Measurements from ENCODE around the gene TACC3.
A peak's percentile ranks its signal among the peaks of the same experiment; 100 is the strongest.

Gene TACC3

DNA sequence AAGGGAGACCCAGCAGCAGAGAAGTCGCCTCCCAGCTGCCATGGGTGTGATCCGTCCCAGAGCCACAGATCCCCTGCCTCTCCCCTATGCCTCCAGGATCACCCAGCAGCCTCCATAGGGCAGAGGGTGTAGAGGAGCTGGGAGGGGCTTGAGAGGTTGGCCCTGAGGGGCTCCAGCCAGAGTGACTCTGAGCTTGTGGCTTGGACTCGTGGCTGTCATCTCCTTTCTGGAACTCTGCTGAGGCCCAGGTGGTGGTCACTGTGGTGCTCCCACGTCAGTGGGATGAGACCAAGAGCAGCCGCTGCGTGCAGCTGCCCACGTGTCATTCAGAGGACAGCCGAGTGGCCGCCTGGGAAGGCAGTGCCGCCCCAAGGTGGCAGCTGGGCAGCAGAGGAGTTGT is 4.2 kb downstream of the TACC3 start:
- DNase-seq, result no peak

DNA sequence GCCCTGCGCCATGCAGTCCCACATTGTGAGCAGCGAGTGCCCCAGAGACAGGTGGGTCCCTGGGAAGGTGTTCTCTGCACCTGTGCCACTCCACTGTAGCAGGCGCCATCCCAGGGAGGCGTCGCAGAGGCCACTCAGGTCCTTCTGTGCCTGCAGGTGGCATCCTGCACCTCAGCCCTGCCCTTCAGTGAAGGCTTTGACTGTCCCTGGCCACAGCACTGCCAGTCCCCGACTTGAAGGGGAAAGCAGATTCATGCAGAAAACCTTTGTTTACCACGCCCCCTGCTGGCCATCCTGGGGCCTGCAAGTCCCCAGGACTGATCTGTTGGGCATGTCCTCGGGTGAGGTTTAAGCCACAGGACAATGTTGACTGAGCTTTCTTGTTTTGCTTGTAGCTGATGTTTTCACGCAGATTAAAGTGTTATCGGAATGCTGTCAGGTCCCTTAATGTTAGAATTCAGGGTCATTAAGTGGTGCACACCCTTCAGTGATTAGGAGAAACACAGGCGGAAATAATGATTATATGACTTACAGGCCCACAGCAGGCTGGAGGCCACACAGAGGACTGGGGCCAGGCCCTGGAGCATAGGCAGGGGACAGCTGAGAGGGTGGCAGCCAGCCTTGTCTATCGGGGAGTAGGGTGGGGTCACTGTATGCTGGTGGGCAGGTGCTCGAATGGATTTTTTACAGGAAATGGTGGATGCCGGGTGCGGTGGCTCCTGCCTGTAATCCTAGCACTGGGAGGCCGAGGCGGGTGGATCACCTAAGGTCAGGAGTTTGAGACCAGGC is 5.0 kb downstream of the TACC3 start:
- peak; percentile 64 to 73 for DNase-seq

DNA sequence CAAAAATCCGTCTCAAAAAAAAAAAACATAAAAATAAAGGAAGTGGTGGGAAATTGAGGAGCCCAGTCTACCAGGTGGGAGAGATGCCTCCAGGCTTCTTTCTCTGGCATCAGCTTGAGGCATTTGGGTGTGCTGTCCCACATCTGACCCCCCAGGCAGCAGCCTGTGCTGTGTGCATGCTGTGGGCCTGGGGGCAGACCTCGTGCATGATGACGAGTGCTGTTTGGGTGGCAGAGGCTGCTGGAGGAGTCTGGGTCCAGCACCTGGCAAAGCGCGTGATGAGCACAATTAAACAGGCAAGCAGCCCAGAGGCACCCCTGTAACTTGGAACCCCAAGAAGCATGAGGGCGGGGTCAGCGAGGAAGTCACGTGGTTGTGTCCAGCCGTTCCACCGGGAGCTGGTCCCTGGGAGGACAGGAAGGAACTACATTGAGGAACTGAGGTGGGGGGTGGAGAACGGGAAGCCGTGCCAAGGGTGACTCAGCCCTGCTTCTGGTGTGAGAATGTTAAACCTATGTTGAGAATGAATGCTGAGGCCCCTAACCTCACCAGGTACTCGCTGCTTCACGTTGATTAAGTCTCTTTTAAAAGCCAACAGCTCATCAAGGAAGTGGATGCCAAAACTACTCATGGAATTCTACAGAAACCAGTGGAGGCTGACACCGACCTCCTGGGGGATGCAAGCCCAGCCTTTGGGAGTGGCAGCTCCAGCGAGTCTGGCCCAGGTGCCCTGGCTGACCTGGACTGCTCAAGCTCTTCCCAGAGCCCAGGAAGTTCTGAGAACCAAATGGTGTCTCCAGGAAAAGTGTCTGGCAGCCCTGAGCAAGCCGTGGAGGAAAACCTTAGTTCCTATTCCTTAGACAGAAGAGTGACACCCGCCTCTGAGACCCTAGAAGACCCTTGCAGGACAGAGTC is 6.1 kb downstream of the TACC3 start:
- DNase-seq, result no peak

DNA sequence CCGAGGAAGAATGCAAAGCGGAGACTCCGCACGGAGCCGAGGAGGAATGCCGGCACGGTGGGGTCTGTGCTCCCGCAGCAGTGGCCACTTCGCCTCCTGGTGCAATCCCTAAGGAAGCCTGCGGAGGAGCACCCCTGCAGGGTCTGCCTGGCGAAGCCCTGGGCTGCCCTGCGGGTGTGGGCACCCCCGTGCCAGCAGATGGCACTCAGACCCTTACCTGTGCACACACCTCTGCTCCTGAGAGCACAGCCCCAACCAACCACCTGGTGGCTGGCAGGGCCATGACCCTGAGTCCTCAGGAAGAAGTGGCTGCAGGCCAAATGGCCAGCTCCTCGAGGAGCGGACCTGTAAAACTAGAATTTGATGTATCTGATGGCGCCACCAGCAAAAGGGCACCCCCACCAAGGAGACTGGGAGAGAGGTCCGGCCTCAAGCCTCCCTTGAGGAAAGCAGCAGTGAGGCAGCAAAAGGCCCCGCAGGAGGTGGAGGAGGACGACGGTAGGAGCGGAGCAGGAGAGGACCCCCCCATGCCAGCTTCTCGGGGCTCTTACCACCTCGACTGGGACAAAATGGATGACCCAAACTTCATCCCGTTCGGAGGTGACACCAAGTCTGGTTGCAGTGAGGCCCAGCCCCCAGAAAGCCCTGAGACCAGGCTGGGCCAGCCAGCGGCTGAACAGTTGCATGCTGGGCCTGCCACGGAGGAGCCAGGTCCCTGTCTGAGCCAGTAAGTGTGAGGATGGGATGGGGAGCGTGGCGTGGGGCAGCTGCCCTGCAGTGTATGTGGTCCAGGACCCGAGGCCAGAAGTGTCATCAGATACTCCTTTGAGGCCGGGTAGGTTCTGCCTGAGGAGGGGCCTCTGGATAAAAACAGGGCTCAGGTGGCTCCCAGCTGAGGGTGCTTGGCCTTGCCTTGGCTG is 7.0 kb downstream of the TACC3 start:
- no peak for DNase-seq

DNA sequence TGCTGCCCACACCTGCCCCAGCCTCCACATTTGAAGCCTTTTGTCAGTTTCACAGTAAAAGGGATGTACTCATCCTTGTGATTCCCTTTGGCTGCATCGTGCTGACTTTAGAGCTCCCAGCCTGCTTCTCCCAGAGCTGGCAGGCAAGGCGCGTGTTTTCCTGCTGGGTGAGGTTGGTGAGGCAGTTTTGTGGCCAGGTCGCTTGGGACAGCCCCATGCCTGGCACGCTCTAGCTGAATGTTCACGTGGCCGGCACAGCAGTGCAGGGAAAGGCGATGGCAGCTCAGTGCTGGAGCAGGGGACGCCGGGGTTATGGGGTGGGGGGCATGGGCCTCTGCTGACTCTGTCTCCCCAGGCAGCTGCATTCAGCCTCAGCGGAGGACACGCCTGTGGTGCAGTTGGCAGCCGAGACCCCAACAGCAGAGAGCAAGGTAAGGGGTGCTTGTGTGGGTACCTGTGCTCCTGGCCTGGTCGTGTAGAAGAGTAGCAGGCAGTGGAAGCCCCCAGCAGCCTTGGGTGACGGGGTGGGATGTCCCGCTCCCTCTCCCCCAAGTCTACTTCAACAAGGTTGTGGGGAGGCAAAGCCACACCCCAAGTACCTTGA is 9.3 kb downstream of the TACC3 start:
- DNase-seq, result no peak

DNA sequence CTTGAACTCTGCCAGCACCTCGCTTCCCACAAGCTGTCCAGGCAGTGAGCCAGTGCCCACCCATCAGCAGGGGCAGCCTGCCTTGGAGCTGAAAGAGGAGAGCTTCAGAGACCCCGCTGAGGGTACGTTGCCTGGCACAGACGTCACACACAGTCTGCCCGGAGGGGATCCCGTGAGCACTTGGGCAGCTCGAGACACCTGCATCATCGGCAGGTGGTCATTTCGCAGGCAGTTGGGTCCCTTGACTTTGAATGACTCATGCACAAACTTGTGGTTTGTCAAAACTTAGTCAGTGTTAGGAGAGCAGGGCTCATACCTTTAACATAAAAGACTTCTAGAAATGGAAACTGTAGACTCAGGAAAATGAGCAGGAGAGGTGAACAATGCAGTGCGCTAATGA is 9.9 kb downstream of the TACC3 start:
- DNase-seq, result no peak

DNA sequence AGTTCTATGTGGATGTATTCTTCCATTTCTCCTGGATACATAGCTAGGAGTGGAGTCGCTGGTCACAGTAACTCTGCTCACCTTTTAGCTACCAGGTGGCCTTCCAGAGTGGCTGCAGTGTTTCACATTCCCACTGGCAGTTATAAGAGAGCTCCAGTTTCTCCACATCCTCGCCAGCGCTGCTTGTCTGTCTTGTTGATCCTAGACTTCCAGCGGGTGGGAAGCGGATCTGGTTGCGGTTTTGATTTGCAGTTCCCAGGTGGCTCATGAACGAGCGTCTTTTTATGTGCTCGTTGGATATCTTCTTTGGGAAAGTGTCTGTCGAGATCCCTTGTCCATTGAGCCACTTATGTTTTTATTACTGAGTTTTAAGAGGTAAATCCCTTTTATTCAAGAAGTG is 11.6 kb downstream of the TACC3 start:
- no peak for DNase-seq

DNA sequence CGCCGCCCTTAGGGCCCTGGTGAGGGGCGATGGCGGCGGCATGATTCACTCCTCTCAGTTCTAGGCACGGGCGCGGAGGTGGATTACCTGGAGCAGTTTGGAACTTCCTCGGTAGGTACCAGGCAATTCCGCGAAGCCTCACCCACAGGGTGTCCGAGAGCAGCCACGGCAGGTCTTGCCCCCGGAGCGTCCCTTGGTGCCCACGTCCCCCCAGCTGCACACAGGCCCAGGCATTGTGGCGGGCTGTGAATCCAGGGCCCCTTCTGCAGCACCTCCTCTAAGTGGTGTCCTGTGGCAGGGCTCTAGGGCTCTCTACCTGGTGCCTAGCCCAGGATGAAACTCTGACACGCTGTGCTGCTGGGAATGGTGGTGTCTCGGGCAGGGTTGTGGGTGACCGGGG is 13.9 kb downstream of the TACC3 start:
- no peak for DNase-seq

DNA sequence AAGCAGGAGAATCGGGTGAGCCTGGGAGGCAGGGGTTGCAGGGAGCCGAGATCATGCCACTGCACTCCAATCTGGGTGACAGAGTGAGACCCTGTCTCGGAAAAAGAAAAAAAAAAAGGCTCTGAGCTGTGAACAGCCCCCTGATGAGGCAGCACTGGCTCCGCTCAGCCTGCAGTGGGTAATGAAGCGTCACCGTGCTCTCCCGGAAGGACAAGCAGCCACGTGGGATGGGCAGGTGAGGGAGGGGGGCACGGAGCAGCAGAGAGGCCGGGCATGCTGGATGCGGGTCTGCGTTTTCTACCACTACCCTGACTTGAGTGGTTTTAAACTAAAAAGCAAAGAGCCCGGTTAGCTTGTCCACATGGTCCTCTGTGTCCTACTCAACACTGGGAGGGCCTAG is 15.5 kb downstream of the TACC3 start:
- no peak for DNase-seq

- DNase-seq, result no peak
Observed at GRCh38 chr4:1737666-1738065, 16.3 kb downstream of the TACC3 start.

DNA sequence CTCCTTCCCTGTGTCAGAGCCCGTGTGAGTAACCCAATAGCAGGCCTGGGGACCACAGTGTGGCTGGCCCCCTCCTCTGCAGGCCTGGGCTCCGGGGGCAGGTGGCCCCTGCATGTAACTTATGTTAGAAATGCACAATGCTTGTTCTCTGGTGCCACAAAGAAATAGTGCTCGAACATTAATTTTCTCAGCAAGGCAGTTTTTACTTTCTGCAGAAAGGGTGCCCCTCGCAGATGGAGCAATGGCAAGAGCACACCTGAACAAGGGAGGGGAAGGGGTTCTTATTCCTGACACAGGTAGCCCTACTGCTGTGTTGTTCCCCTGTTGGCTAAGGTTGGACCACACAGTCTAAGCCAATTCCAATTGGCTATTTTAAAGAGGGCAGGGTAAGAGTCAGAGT is 17.1 kb downstream of the TACC3 start:
- DNase-seq, result no peak

DNA sequence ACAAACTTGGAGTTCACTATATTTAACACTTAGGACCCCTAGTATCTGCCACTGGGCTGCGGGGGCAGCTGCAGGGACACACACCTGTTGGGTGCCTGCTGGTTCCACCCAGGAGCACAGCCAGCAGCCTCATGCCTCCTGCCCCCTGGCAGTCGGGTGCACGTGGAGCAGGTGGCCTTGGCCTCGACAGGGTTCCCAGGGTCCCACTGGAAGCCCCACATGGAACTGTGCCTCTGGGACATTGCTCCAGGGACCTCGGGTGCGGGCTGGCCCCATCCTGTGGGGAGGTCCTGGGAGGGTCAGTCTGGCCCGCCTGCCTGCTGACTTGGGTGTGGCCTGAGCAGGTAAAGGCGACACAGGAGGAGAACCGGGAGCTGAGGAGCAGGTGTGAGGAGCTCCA is 18.0 kb downstream of the TACC3 start:
- no peak for DNase-seq

GRCh38 chr4:1740021-1740545 is 18.8 kb downstream of the TACC3 start:
- DNase-seq, result no peak

DNA sequence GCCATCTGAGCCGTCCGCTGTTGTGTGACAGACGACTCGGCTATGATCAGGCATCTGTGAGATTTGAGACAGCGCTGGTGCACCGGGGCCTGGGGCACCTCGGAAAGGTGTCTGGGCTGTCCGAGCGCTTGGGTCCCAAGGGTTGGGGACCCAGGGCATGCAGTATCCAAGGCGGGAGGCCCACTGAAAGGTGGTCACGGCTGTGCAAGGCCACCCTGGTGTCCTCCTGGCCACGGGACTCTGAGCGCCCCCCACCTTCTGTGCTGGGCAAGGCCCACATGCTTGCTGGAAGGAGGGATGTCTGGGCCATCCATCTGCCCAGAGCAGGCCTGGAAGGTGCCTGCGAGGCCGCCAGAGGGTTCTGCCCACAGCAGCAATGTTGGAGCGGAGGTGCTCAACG is 19.9 kb downstream of the TACC3 start:
- no peak for DNase-seq

DNA sequence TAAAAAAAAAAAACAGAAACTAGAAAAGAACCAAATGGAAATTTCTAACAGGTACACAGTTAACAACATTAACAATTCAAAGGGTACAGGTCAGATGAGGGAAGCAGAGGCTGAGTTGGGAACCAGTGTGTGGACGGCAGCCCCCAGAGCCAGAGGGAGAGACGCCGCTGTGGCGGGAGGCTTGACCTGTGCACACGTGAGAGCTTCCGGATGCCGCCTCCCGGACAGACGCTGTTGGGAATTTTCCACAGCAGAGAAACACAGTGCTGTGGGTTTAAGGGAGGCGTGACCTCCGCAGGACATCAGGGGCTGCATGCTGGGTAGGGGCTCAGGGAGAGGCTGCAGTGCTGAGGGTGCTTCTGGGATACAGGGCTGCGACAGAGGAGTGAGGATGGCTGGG is 22.2 kb downstream of the TACC3 start:
- DNase-seq, result no peak

DNA sequence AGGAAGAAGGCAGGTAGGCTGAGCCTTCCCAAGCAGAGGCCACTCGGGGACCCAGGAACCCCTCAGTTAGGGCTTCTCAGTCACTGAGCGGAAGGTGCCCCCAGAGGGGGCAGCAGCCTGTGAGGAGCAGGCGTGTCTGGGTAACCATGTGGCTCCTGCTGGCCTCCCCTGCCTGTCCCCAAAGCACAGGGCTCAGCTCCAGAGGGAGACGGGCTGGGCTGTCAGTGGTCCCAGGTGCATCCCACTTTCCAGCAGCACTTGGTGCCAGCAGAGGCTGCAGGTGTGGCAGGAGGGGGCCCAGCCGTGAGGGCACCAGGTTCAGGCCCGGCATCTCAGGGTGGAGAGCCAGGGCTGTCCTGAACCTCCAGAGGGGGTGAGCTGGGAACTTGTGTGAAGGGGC is 22.7 kb downstream of the TACC3 start:
- no peak for DNase-seq

- DNase-seq, result no peak
Observed at GRCh38 chr4:1744552-1744951, 23.2 kb downstream of the TACC3 start.

DNA sequence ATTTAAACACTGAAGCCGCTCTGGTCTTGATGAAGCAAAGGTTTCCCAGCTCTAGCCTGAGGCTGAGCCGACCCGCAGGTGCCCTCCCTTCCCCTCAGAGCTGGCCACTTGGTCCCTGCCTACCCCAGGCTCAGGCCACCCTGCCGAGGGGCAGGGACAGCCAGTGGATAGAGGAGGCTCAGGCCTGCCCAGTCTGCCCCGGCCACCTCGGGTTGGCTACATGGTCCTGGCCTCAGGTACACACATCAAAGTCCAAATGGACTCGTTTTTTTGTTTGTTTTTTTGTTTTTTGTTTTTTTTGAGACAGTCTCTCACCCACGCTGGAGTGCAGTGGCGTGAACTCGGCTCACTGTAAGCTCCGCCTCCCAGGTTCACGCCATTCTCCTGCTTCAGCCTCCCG is 23.8 kb downstream of the TACC3 start:
- no peak for DNase-seq

GRCh38 chr4:1745697-1746096 is 24.4 kb downstream of the TACC3 start:
- no peak for DNase-seq

GRCh38 chr4:1746265-1746691 is 25.0 kb downstream of the TACC3 start:
- DNase-seq, result peak; percentile 61 to 78

- no peak for DNase-seq
Observed at GRCh38 chr4:1746919-1747602, 25.7 kb downstream of the TACC3 start.

GRCh38 chr4:1747603-1747967 is 26.3 kb downstream of the TACC3 start:
- DNase-seq, result no peak

Data from NCI-H1930 (cell line).